Activated CD8-positive, alpha-beta memory T cell treated with anti-CD3 and anti-CD28 coated beads for 36 hours (primary cell): ENCODE results near the gene PI4K2A. TPM values are rescaled to one million over a fixed set of nuclear protein-coding genes. Genes with fewer than 3 reads are reported as not detected.
"Not testable (repeated sequence)": the region's sequence is repeated elsewhere in the genome, so short reads cannot be mapped to it uniquely, and the experiment has no call there.

Experiments
- CTCF ChIA-PET: fragments of 350-600 bp; sonication (Branson Sonifier 250); formaldehyde crosslinking; loops from one replicate; lab custom pipeline; 2021; ENCODE audit warnings: antibody characterized with exemption; lab: Charles Lee
- POLR2A ChIA-PET: fragments of 350-600 bp; sonication (Branson Sonifier 250); formaldehyde crosslinking; loops from one replicate; lab custom pipeline; 2021; ENCODE audit warnings: antibody characterized with exemption; lab: Charles Lee
- total RNA-seq, 2 experiments: library from RNA; stranded (reverse); gene quantifications; one replicate each; pipeline ENCODE4 v1.2.3, GENCODE V29; 2021

PI4K2A gene
- total RNA-seq, 2 experiments from 2014 or later: 14.6 to 15.0 TPM

GRCh38 chr10:97627731-97628130, 12.7 kb upstream of the PI4K2A start:
- ChIA-PET CTCF (no interaction called here), POLR2A (no interaction called here)

GRCh38 chr10:97628228-97628627, 12.2 kb upstream of the PI4K2A start:
- POLR2A ChIA-PET: no interaction called here
- CTCF ChIA-PET: no interaction called here

GRCh38 chr10:97629289-97629688, 11.2 kb upstream of the PI4K2A start:
- ChIA-PET POLR2A (no interaction called here), CTCF (interaction anchor here (0.7 to 1.0 kb wide), 2 partner anchors 18 to 57 kb away, joined by 4 read pairs; no protein-coding TSS in a partner anchor)

GRCh38 chr10:97631098-97631497, 9.4 kb upstream of the PI4K2A start:
- CTCF ChIA-PET: no interaction called here
- POLR2A ChIA-PET: no interaction called here

- POLR2A ChIA-PET: no interaction called here
- CTCF ChIA-PET: no interaction called here
Observed at GRCh38 chr10:97632949-97633884, 7.3 kb upstream of the PI4K2A start, which contains the start of gene MORN4. Gene MORN4, minus strand, starts transcription at chr10:97633500. Its CDS starts 13,847 bp downstream, at chr10:97619653.

GRCh38 chr10:97633921-97634320, 6.5 kb upstream of the PI4K2A start:
- ChIA-PET CTCF (no interaction called here), POLR2A (no interaction called here)

GRCh38 chr10:97635577-97635976, 4.9 kb upstream of the PI4K2A start:
- ChIA-PET CTCF (no interaction called here), POLR2A (no interaction called here)

- CTCF ChIA-PET: not testable (repeated sequence)
- POLR2A ChIA-PET: interaction anchor here (1.2 kb wide), 1 partner anchor 10 kb away, joined by 3 read pairs; no protein-coding TSS in a partner anchor
Observed at GRCh38 chr10:97639090-97639489, 1.4 kb upstream of the PI4K2A start.

- CTCF ChIA-PET: interaction anchor here (1.9 kb wide), 1 partner anchor 69 kb away, joined by 7 read pairs; the partner anchor contains the start of gene ANKRD2
- POLR2A ChIA-PET: interaction anchor here (0.6 to 1.2 kb wide), 4 partner anchors 8 to 46 kb away, joined by 3 to 17 read pairs (median 6); partner anchors contain the start of gene AVPI1
Observed at GRCh38 chr10:97640868-97641811, 669 bp downstream of the PI4K2A start.

GRCh38 chr10:97642471-97643159, 2.1 kb downstream of the PI4K2A start:
- CTCF ChIA-PET, POLR2A ChIA-PET: not testable (repeated sequence)

GRCh38 chr10:97643441-97643985, 3.0 kb downstream of the PI4K2A start:
- ChIA-PET CTCF (no interaction called here), POLR2A (no interaction called here)

- CTCF ChIA-PET: no interaction called here
Observed at GRCh38 chr10:97644936-97645335, 4.5 kb downstream of the PI4K2A start.

GRCh38 chr10:97647556-97647955, 7.1 kb downstream of the PI4K2A start:
- ChIA-PET CTCF (interaction anchor here (0.6 kb wide), 1 partner anchor 19 kb away, joined by 4 read pairs; no protein-coding TSS in a partner anchor), POLR2A (interaction anchor here (0.6 kb wide), 1 partner anchor 234 kb away, joined by 4 read pairs; no protein-coding TSS in a partner anchor)

More at GRCh38 chr10:97644936-97645335, 4.5 kb downstream of the PI4K2A start:
- POLR2A ChIA-PET: no interaction called here

GRCh38 chr10:97648562-97649404, 8.3 kb downstream of the PI4K2A start:
- ChIA-PET POLR2A (interaction anchor here (0.9 to 1.1 kb wide), 3 partner anchors 8 to 10 kb away, joined by 3 to 17 read pairs (median 15); partner anchors contain the start of gene PI4K2A), CTCF (no interaction called here)

GRCh38 chr10:97649405-97649750, 8.9 kb downstream of the PI4K2A start:
- POLR2A ChIA-PET: interaction anchor here (0.9 to 1.1 kb wide), 3 partner anchors 8 to 11 kb away, joined by 3 to 17 read pairs (median 15); partner anchors contain the start of gene PI4K2A
- CTCF ChIA-PET: not testable (repeated sequence)

GRCh38 chr10:97650726-97651125, 10.3 kb downstream of the PI4K2A start:
- ChIA-PET POLR2A (no interaction called here), CTCF (no interaction called here)

GRCh38 chr10:97651773-97652172, 11.3 kb downstream of the PI4K2A start:
- CTCF ChIA-PET: no interaction called here

GRCh38 chr10:97656777-97657176, 16.3 kb downstream of the PI4K2A start:
- ChIA-PET CTCF (no interaction called here), POLR2A (no interaction called here)

More at GRCh38 chr10:97651773-97652172, 11.3 kb downstream of the PI4K2A start:
- POLR2A ChIA-PET: no interaction called here
